ENCODE data around the gene RXRA. TPM values are rescaled to one million over a fixed set of nuclear protein-coding genes. Genes with fewer than 3 reads are reported as not detected.

RXRA gene
- total RNA-seq, 1 experiment from 2014 or later, result 31.6 TPM

DNA sequence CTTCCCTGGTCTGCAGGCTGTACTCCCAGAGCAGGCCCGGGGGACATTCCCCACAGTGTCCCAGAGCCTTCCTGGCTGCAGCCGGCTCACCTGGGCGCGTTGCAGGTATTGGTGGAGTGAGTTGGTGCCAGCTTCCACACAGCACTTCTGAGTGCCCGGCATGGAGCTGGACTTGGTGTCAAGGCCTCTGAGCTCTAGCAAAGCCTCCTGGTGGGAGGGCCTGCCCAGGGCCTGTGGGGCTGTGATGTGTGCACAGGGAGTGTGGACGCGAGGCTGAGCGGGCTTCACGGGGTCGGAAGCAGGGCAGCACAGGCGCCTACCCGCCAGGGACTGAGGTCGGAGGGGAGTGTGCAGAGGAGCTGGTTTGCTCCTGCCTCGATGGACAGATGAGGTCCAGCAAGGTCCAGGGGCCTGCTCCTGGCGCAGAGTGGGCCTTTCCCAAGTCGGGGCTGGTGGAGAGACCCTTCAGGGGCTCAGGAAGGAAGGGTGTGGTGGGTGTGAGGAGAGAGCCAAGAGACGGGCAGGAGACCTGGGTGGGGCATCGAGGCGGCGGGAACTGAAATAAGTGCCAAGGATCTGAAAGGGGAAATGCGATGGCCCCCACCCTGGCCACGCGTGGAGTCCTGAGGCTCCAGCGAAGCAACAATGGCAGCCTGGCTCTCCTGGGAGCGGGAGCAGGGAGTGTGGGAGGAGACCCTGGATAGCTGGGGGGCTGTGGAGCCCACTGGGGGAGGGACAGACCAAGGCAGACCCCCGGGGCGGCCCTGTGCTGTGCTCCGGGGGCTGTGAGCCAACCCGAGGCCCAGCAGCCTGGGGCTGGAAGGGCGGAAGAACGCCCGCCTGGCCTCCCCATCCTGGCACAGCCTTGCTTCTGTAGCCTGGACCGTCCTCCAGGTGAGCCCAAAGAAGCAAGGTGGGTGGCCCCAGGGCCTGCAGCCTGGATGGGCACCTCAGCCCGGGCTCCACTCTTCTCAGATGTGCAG is 78.4 kb downstream of the RXRA start:
- H3K27ac ChIP-seq (ENCODE audit: low read length), result no peak overlapping the region
- no peak for DNase-seq (ENCODE audit: low read depth, low spot score)
- POLR2A ChIA-PET, result no interaction called here
- in situ Hi-C loops (cut with HindIII; ENCODE audit: low pct_unique_long_range_greater_than_20kb, low sequenced_read_pairs), result no loop called here
- H3K36me3 ChIP-seq (ENCODE audit: control insufficient read depth, insufficient read depth, low read length), result no peaks in the 10 kb centered on the region
- TF ChIP-seq TCF7L2 (IDR thresholded peaks at IDR 0.05; ENCODE audit: low read depth, low read length) (no peak), SIN3A (IDR thresholded peaks at IDR 0.05; ENCODE audit: borderline replicate concordance, insufficient read depth, low read depth, low read length) (no peak), POLR2AphosphoS5 (IDR thresholded peaks at IDR 0.05; ENCODE audit: low read depth, low read length) (no peak)
- TF ChIP-seq, protein P1, sequence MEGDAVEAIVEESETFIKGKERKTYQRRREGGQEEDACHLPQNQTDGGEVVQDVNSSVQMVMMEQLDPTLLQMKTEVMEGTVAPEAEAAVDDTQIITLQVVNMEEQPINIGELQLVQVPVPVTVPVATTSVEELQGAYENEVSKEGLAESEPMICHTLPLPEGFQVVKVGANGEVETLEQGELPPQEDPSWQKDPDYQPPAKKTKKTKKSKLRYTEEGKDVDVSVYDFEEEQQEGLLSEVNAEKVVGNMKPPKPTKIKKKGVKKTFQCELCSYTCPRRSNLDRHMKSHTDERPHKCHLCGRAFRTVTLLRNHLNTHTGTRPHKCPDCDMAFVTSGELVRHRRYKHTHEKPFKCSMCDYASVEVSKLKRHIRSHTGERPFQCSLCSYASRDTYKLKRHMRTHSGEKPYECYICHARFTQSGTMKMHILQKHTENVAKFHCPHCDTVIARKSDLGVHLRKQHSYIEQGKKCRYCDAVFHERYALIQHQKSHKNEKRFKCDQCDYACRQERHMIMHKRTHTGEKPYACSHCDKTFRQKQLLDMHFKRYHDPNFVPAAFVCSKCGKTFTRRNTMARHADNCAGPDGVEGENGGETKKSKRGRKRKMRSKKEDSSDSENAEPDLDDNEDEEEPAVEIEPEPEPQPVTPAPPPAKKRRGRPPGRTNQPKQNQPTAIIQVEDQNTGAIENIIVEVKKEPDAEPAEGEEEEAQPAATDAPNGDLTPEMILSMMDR (IDR thresholded peaks at IDR 0.05), result no peak
- TF ChIP-seq, protein P2, sequence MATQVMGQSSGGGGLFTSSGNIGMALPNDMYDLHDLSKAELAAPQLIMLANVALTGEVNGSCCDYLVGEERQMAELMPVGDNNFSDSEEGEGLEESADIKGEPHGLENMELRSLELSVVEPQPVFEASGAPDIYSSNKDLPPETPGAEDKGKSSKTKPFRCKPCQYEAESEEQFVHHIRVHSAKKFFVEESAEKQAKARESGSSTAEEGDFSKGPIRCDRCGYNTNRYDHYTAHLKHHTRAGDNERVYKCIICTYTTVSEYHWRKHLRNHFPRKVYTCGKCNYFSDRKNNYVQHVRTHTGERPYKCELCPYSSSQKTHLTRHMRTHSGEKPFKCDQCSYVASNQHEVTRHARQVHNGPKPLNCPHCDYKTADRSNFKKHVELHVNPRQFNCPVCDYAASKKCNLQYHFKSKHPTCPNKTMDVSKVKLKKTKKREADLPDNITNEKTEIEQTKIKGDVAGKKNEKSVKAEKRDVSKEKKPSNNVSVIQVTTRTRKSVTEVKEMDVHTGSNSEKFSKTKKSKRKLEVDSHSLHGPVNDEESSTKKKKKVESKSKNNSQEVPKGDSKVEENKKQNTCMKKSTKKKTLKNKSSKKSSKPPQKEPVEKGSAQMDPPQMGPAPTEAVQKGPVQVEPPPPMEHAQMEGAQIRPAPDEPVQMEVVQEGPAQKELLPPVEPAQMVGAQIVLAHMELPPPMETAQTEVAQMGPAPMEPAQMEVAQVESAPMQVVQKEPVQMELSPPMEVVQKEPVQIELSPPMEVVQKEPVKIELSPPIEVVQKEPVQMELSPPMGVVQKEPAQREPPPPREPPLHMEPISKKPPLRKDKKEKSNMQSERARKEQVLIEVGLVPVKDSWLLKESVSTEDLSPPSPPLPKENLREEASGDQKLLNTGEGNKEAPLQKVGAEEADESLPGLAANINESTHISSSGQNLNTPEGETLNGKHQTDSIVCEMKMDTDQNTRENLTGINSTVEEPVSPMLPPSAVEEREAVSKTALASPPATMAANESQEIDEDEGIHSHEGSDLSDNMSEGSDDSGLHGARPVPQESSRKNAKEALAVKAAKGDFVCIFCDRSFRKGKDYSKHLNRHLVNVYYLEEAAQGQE (IDR thresholded peaks at IDR 0.05; ENCODE audit: insufficient read depth in 1 of 2, low read depth in 2 of 2, low read length in 1 of 2), result no peak
- intact Hi-C loops (cut with micrococcal nuclease; ENCODE audit: unreplicated experiment), result no loop called here
- no peak for ATAC-seq
- no peaks in the 10 kb centered on the region for H3K9me3 ChIP-seq (ENCODE audit: control insufficient read depth, insufficient read depth, low read depth, low read length)
- no peaks in the 10 kb centered on the region for H3K27me3 ChIP-seq (ENCODE audit: control insufficient read depth, insufficient read depth, low read length)
- no peak overlapping the region for H3K4me3 ChIP-seq (ENCODE audit: low read depth in 2 of 2, low read length in 2 of 2)
- CTCF ChIA-PET, result no interaction called here
- peaks cover 11% of the 10 kb centered on the region for H3K4me1 ChIP-seq (ENCODE audit: control insufficient read depth, insufficient read depth, low read length)
- no TSS peak for BruUV-seq (replicated peaks)

DNA sequence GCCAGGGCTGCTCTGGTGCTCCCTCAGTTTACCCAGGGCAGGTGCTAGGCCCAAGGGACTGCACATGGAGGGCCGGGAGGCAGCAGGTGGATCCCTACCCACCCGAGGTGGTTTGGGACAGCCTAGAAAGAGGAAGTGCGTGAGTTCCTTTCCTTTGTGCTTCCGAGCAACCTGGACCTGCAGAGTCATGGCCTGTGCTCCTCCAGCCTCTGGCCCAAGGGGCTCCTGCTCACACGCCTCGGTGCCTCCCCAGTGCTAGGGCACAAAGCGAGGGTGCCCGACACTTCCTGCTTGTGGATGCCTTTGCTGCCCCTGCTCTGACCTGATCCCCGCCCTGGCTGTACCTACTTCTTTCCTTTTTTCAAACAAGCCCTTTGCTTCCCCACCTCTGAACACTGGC is 79.3 kb downstream of the RXRA start:
- H3K27me3 ChIP-seq (ENCODE audit: control insufficient read depth, insufficient read depth, low read length), result no peaks in the 10 kb centered on the region
- BruUV-seq (replicated peaks), result no TSS peak
- CTCF ChIA-PET, result no interaction called here
- POLR2A ChIA-PET, result interaction anchor here (0.6 kb wide), 1 partner anchor 821 kb away, joined by 3 read pairs; no protein-coding TSS in a partner anchor
- H3K27ac ChIP-seq (ENCODE audit: low read length), result no peak overlapping the region
- in situ Hi-C loops (cut with HindIII; ENCODE audit: low pct_unique_long_range_greater_than_20kb, low sequenced_read_pairs) (no loop called here), intact Hi-C loops (cut with micrococcal nuclease; ENCODE audit: unreplicated experiment) (no loop called here)
- peaks cover 11% of the 10 kb centered on the region for H3K4me1 ChIP-seq (ENCODE audit: control insufficient read depth, insufficient read depth, low read length)
- H3K4me3 ChIP-seq (ENCODE audit: low read depth in 2 of 2, low read length in 2 of 2), result no peak overlapping the region
- TF ChIP-seq, protein P1 (IDR thresholded peaks at IDR 0.05), result no peak
- no peak for TF ChIP-seq SIN3A (IDR thresholded peaks at IDR 0.05; ENCODE audit: borderline replicate concordance, insufficient read depth, low read depth, low read length)
- ATAC-seq, result no peak
- H3K9me3 ChIP-seq (ENCODE audit: control insufficient read depth, insufficient read depth, low read depth, low read length), result no peaks in the 10 kb centered on the region
- H3K36me3 ChIP-seq (ENCODE audit: control insufficient read depth, insufficient read depth, low read length), result no peaks in the 10 kb centered on the region
- DNase-seq (ENCODE audit: low read depth, low spot score), result no peak

All from Panc1 (cell line).